Transverse colon (tissue), 4 donors: ENCODE data around the gene POU2F3. TPM values are rescaled to one million over a fixed set of nuclear protein-coding genes. Genes with fewer than 3 reads are reported as not detected.

ENCODE experiments used
- DNase-seq: peaks from one replicate; pipeline ENCODE4 v3.0.0-alpha.2; 2019
- H3K27ac ChIP-seq, 4 donors: fragments of 200-600 bp; sonication (generic); 2 replicates each; pipeline ENCODE4 v1.5.1; 2016 to 2018; ENCODE audit warnings: inconsistent platforms in 4 of 4
- H3K27me3 ChIP-seq: fragments of 200-600 bp; sonication (generic); 2 replicates; pipeline ENCODE4 v1.5.1; 2017; ENCODE audit warnings: inconsistent platforms
- H3K36me3 ChIP-seq, 4 donors: fragments of 200-600 bp; sonication (generic); 2 replicates each; pipeline ENCODE4 v1.5.1; 2017 to 2019; ENCODE audit warnings: inconsistent platforms in 4 of 4
- H3K4me1 ChIP-seq, 4 donors: fragments of 200-600 bp; sonication (generic); 2 replicates each; pipeline ENCODE4 v1.5.1; 2017 to 2020; ENCODE audit warnings: inconsistent platforms in 4 of 4
- H3K4me3 ChIP-seq, 4 donors: fragments of 200-600 bp; sonication (generic); 1 replicate in 1 of 4; 2 replicates in 3 of 4; pipeline versions ENCODE4 v1.5.1 to v1.6.1; 2017 to 2019; ENCODE audit warnings: inconsistent platforms in 4 of 4
- H3K9me3 ChIP-seq, 2 donors: fragments of 200-600 bp; sonication (generic); 2 replicates each; pipeline ENCODE4 v1.5.1; 2017 to 2019; ENCODE audit warnings: inconsistent platforms in 2 of 2
- CTCF ChIP-seq, 5 experiments: fragments of 200-600 bp in 3 of 5; fragments of 450-650 bp in 2 of 5; sonication (generic) in 3 of 5; IDR thresholded peaks; 1 replicate in 2 of 5; 2 replicates in 3 of 5; pipeline ENCODE4 v1.5.1; 2016 to 2017; ENCODE audit warnings: antibody characterized with exemption in 5 of 5, inconsistent platforms in 3 of 5, mild to moderate bottlenecking in 2 of 5, moderate library complexity in 1 of 5
- EP300 ChIP-seq: sonication (generic); formaldehyde crosslinking; IDR thresholded peaks from one replicate; pipeline ENCODE4 v1.6.1; 2017; ENCODE audit warnings: antibody characterized with exemption, low read depth
- POLR2A ChIP-seq: fragments of 450-650 bp; IDR thresholded peaks from one replicate; pipeline ENCODE4 v1.6.1; 2016; ENCODE audit warnings: antibody characterized with exemption, mild to moderate bottlenecking, moderate library complexity
- POLR2AphosphoS5 ChIP-seq, 3 donors: sonication (generic); formaldehyde crosslinking; IDR thresholded peaks; one replicate each; pipeline ENCODE4 v1.6.1; 2016; ENCODE audit warnings: antibody characterized with exemption in 3 of 3
- WGBS, 2 donors: methylation state at CpG; one replicate each; pipeline ENCODE4 v1.1.5; 2018; ENCODE audit warnings: low coverage in 1 of 2; 5-methylcytosine and 5-hydroxymethylcytosine counted together
- in situ Hi-C, 4 donors: fragments of 200-750 bp; cut with MboI; loops; one replicate each; pipeline versions ENCODE4 v1.15.0 to v1.15.1; 2017; ENCODE audit warnings: low sequenced_read_pairs in 3 of 4, low pct_ligation_motif_present in 1 of 4, low pct_unique_long_range_greater_than_20kb in 1 of 4
- intact Hi-C: fragments of 100-400 bp; cut with DNase I; formaldehyde crosslinking; loops from one replicate; pipeline ENCODE4 v1.15.1; 2023; ENCODE audit warnings: low total_unique reads
- total RNA-seq, 4 donors: library from RNA; depleted of rRNA; stranded (reverse); fragments of >200 nt; gene quantifications; one replicate each; pipeline ENCODE4 v1.1.0, GENCODE V29; 2016

POU2F3 gene
- total RNA-seq, 4 donors from 2014 or later: 1.9 to 2.2 TPM; not detected in 2

GRCh38 chr11:120201653-120202052, 38.3 kb upstream of the POU2F3 start:
- TF ChIP-seq CTCF (IDR thresholded peaks at IDR 0.05): no peak
- TF ChIP-seq POLR2AphosphoS5 (IDR thresholded peaks at IDR 0.05): no peak
- TF ChIP-seq EP300: no peak
- no peak for TF ChIP-seq POLR2A
- intact Hi-C loops (no loop called here), in situ Hi-C loops (no loop called here)
- Histone ChIP-seq H3K27ac (no peak overlapping the region), H3K27me3 (no peaks in the 10 kb centered on the region), H3K36me3 (no peaks in the 10 kb centered on the region), H3K4me3 (no peak overlapping the region), H3K4me1 (peaks cover 22 to 31% (median 27%) of the 10 kb centered on the region in 4 donors), H3K9me3 (no peaks in the 10 kb centered on the region)
- 60 to 62% methylated on average over 3 of the region's 3 CpGs for WGBS, 2 donors
- DNase-seq: no peak

- Histone ChIP-seq H3K36me3 (no peaks in the 10 kb centered on the region), H3K27ac (no peak overlapping the region), H3K27me3 (no peaks in the 10 kb centered on the region), H3K4me3 (no peak overlapping the region), H3K4me1 (peaks cover 6 to 23% (median 18%) of the 10 kb centered on the region in 4 donors), H3K9me3 (no peaks in the 10 kb centered on the region)
- WGBS, 2 donors: 79 to 100% methylated on average over 3 to 4 of the region's 4 CpGs
- TF ChIP-seq CTCF (IDR thresholded peaks at IDR 0.05) (no peak), POLR2A (no peak), EP300 (no peak), POLR2AphosphoS5 (IDR thresholded peaks at IDR 0.05) (no peak)
- DNase-seq: no peak
- in situ Hi-C loops (no loop called here), intact Hi-C loops (no loop called here)
Observed at GRCh38 chr11:120203626-120204025, 36.3 kb upstream of the POU2F3 start.

GRCh38 chr11:120205596-120206161, 34.3 kb upstream of the POU2F3 start:
- no peaks in the 10 kb centered on the region for H3K9me3 ChIP-seq
- DNase-seq: no peak
- intact Hi-C loops: no loop called here
- no peak overlapping the region for H3K27ac ChIP-seq
- peaks cover 7 to 30% (median 25%) of the 10 kb centered on the region in 4 donors for H3K4me1 ChIP-seq
- 66 to 83% methylated on average over 3 to 7 of the region's 7 CpGs for WGBS, 2 donors
- in situ Hi-C loops: no loop called here
- no peak for TF ChIP-seq CTCF (IDR thresholded peaks at IDR 0.05)
- TF ChIP-seq POLR2AphosphoS5 (IDR thresholded peaks at IDR 0.05): no peak
- no peak for TF ChIP-seq POLR2A
- TF ChIP-seq EP300: no peak
- H3K27me3 ChIP-seq: no peaks in the 10 kb centered on the region
- no peak overlapping the region for H3K4me3 ChIP-seq
- no peaks in the 10 kb centered on the region for H3K36me3 ChIP-seq

- Histone ChIP-seq H3K27ac (peak overlapping the region; percentile 84 to 92 (median 89)), H3K36me3 (no peaks in the 10 kb centered on the region), H3K4me1 (peaks cover 7 to 30% (median 26%) of the 10 kb centered on the region in 4 donors), H3K27me3 (no peaks in the 10 kb centered on the region), H3K9me3 (no peaks in the 10 kb centered on the region), H3K4me3 (no peak overlapping the region)
- 75 to 87% methylated on average over 7 of the region's 7 CpGs for WGBS, 2 donors
- no peak for DNase-seq
- intact Hi-C loops (no loop called here), in situ Hi-C loops (no loop called here)
- TF ChIP-seq CTCF (IDR thresholded peaks at IDR 0.05) (no peak), POLR2AphosphoS5 (IDR thresholded peaks at IDR 0.05) (no peak), POLR2A (no peak), EP300 (no peak)
Observed at GRCh38 chr11:120207512-120207911, 32.4 kb upstream of the POU2F3 start.
